NCI-H146 treated with DMSO at 0.1 percent for 48 hours (cell line): ENCODE results near the gene RASL11B.
A peak's percentile ranks its signal among the peaks of the same experiment; 100 is the strongest.
"Not testable (repeated sequence)": the region's sequence is repeated elsewhere in the genome, so short reads cannot be mapped to it uniquely, and the experiment has no call there.

Experiments
- DNase-seq: peaks from one replicate; lab custom pipeline; 2025; ENCODE audit not compliant: unreplicated experiment; lab: John Stamatoyannopoulos, UW

Gene RASL11B, protein sequence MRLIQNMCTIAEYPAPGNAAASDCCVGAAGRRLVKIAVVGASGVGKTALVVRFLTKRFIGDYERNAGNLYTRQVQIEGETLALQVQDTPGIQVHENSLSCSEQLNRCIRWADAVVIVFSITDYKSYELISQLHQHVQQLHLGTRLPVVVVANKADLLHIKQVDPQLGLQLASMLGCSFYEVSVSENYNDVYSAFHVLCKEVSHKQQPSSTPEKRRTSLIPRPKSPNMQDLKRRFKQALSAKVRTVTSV

DNA sequence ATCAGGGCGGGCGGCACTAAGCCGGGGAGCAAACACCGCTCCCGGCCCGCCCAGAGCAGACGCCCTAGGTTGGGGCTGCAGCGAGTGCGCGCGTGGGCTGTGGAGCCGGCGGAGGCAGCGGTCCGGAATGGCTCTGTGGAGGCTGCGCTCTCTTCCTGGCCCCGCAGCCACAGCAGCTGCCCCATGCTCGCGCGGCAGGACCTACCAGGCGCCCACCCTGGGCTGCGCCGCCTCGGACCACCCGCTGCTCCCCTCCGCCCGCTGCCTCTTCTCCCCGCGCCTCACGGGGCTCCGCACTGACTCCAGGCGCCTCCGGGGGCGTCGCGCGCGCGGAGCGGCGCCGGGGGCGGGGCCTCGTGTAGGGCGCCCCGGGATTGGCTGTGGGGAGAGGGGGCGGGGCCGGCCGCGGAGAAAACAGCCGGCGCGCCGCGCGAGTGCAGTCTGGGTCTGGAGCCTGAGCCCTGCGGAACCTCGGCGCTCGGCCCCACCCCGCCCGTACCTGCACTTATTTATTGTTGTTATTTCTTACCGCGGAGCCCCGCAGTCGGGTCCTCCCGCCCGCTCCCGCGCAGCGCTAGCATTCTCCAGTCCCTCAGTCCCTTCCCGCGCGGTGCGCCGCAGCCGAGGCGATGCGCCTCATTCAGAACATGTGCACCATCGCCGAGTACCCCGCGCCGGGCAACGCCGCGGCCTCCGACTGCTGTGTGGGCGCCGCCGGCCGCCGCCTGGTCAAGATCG, at the start of gene RASL11B:
RASL11B (plus strand) TSS at position 439 of the 738 bp plus-strand sequence; CDS start at position 630, 191 bp downstream.
- DNase-seq = peak; percentile 66

DNA sequence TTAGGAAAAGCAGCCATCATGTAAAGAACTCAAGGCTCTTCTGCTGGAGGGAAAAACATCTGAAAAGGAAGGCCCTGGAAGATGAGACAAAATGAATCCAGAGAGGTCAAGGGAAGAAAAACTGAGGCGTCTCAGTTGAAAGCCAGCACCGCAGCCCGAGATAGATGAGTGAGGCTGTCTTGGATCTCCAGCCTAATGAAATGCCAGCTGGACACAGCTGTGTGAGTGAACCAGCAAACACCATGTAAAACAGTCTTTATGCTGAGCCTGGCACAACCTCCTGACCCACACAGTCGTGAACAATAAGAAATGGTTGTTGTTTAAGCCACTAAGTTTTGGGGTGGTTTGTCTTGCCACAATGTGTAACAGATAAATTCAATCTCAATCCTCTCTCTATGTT, 48.6 kb upstream of the RASL11B start:
- DNase-seq = no peak

DNA sequence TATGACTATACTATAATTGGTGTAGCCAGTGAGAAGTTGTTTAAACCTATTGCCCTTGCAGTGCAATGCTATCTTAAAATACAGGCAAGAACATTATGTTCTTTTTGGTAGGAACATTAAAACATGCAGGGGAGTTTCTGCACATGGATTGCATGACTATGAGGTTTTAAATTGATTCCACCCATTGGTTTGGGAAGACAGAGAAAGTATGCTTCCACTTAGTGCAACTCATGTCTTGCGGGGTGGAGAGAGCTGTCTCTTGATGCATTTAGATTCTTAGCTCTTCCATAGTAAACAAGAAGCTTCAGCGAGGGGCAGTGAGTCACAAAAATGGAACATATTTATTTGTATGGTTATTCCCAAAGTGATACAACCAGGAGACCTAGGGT, 39.5 kb upstream of the RASL11B start:
- DNase-seq = no peak

DNA sequence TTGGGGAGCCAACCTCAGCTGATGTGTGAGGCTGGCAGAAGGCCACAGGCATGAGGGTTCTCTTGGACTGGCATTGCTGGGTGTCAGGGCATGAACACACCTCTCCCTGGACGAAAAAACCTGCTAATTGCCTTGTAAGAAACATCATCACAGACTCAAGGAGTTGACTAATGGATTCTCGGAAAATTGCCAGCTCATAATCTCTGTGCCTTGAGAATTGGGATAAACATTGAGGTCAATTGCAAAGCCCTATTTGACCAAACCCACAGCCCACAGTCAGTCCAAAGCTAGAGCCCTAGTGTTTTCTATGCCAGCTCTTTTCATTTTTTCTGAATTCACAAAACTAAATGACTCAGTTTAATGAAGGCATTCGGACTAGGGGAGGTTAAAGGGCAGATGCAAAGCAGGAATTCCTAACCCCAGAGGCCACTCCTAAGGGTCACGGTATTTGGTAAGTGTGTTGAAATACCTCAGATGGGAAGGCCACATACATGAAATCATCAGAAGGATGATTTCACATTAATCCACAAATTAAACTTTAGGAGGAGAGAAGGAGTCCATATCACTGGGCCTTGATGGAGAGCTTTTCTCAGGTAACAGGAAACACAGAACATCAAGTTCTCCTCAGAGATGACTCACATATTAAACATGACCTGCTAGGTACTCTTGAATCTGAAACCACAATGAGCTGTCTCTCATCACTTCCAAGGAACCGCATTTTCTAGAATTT, 39.0 kb upstream of the RASL11B start:
- no peak for DNase-seq

DNA sequence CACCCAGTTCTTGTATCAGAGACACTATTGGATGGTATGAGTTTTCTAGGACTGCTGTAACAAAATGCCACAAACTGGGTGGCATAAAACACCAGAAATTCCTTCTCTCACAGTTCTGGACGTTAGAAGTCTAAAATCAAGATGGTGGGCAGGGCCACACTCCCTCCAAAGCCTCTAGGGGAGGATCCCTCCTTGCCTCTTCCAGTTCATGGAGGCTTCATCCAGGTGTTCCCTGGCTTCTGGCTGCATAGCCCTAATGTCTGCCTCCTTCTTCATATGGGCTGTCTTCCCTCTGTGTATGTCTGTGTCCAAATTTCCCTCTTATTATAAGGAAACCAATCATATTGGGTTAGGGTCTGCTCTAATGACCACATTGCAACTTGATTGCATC, 38.4 kb upstream of the RASL11B start:
- no peak for DNase-seq

DNA sequence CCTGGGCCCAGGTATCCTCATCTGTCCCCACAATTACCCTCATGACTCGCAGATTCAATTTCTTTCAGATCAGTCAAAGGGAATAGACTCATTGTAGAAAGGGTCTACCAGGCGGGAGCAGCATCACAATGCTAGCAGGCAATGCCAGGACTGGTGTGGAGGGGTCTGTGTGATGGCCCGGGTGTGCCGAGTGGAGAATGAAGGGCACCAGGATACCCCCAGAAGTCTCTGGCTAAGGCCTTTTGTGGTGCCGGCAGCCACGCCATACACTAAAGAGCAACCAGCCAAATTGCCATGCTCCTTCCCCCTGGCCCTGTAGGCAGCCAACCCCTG, 37.9 kb upstream of the RASL11B start:
- DNase-seq = no peak

DNA sequence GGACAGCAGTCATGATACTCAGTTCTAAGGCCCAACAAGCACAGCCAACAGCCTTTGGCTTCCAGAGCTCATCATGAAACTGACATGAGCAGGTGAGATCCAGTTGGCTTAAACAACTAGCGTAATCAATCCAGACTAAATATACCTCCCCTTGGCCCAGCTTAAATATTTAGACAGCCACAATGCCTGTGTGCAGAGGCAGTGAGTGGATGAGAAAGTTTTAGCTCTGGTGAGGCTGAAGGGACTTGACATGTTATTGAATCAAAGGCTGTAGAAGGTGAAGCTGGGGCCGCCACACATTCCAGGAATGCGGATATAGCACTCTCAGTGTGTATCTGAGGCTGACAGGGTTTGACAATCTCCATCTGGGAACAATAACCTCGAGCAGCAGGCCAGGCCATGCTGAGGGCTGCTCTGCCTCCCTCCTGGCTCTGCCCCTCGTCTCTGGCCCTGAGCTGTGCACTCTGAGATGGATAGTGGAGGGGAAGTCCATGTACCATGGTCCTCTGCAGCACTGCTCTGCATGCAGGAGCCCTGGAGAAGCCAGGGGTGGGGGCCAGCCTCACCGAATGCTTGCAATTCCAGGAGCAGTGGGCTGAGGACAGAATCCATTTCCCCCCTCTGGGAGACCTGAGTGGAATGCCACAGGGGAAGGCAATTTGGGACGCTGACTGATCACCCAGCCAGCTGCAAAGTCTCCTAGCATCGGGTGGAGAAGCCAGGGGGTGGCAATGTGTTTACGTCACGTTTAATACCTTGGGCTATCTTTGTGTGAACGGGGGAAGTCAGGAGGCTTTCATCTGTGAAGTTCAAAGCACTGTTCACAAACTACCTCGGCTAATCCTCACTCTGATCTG, 37.3 kb upstream of the RASL11B start:
- DNase-seq = no peak

DNA sequence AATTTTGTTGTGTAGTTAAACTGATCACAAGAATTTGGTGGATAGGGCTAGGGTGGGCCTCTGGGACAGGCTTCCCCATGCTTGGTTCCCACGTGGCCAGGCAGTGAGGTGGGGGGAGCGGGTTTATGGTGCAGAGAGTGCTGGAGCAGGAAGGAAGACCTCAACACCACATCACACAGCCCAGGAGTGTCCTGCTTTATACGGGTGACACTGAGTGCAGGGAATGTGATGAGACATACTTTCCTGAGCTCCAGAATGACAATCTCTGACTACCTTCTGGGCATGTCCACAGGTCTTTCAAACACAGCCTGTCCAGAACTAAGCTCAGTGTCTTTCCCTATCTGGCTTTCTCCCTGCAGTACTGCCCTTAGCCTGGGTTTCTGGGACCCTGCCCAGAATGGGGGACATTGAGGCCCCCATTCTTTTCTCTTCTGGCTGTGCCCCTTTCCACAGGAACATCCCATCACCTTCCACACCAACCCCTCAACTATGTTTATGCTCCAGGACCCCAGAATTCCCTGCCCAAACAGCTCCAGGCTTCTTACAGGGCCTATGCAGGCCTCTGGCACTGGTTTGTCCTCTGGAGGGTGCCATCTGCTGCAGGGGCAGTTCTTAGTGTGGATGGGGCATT, 36.5 kb upstream of the RASL11B start:
- DNase-seq = no peak

DNA sequence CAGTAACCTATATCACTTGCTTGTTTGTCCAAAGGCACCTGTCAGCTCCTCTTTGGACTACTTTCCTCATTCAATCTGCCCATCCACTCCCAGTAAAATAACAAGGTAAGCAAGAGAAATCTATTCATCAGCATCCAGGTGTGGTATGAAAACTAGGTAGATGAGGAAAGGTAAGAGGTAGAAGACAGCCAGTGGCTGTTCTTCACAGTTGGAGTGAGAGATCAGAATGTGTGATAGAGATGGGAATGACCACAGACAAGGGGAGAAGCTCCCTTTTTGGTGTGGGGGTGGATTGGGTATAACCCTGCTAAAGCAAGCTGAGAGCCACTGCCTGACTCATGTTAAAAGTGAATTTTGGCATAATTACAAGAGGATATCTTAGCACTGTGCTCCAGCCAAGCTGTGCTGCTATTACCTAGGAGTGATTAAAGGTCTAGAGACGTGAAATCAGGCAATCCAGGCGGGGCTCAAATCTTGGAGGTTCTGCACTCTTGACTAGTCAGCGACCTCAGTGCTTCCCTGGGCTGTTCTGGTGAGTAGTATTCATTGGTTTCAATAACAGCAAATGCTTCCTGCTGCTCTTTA, 28.1 kb upstream of the RASL11B start:
- DNase-seq = no peak

GRCh38 chr4:52834641-52835456, 27.3 kb upstream of the RASL11B start:
- DNase-seq = not testable (repeated sequence)

GRCh38 chr4:52836120-52836519, 26.0 kb upstream of the RASL11B start:
- DNase-seq = no peak

DNA sequence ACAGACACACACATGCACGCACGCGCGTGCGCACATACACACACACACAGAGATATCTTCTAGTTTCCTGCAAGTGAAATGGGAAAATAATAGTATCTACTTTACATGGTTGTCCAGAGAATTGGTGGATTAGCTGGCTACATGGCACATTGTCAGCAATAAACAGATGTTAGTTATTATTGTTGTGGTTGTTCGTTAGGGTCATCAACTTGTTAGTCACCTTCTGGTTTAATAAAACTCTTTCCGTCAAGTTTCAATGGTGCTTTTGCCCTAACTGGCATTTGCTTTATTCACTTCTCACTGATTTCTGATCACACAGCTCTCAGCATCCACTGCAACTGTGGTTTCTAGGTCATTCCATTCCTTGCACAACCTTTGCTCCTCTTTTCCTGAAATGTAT, 25.4 kb upstream of the RASL11B start:
- no peak for DNase-seq

DNA sequence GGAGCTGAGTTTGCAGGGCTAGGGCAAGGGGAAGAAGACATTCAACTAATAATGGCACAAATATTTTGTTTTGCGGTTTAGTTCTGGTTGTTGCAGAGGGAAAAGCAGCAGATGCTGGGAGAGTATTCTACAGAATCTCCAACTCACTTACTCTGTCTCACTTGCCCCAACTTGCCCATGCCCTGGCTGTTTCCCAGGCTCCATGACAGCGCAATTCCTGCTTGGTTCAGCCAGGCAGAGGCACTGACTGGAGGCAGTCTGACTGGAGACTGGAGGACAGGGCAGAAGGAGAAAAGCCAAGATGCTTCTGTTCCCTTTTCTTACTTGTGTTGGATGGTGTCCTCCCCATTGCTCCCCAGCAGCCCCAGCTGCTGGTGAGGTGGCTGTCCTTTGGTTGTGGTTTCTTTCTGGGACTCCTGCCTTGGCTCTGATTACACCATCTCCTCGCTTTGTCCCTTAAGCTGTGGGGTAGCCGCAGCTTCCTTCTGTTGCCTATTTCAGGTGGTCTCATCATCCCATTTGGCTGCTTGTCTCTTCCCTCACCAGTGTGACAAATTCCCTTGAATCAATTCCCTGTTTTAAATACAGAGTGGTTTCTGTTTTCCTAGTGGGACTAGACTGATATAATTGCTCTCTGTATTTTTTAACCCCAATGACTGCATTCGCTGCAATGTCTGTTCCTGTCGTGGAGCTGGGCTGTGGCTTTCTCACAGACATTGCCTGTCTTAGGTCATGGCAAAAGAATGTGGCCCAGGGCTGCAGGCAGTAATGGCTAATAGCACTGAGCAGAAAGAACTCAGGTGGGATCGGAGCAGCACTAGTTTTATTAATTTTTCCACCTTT, 24.2 kb upstream of the RASL11B start:
- DNase-seq = no peak

DNA sequence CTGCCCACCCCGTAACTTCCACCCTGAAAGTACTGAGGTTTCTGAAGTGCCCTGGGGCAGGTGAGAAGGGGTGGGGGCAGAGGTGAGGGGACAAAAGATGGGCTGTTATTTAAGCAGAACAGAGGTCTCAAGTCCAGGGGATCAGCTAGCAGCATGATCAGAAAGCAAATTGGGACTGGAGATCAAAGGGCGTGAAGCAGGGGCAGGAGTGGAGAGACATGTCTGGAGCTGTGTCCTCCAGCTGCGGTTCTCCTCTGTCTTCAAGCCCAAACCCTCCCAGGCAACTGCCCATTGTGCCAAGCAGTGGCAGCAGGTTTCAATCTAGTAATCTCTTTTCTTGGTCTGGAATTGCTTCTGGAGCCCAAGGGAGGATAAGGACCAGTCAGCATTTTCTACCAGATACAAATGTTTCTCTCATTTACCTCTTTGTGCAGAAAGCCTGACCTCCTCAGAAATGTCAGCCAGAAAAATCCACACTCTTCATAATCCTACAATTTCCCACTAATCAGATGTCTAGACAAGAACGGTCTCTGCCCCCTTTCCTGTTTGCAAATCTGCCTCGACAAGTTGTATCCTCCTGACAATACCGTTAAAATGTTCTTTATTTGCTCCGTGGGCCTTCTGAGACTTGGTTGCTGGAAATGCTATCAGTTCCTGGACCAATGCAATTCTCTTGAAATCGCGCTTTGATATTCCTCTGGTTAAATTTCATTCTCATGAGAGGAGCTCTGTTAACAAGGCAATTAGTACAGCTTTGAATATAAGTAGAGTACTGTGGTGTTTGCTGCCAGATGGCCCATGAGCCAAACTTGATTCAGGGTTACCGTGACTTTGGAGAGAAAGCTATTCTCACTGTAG, 23.2 kb upstream of the RASL11B start:
- DNase-seq = no peak

DNA sequence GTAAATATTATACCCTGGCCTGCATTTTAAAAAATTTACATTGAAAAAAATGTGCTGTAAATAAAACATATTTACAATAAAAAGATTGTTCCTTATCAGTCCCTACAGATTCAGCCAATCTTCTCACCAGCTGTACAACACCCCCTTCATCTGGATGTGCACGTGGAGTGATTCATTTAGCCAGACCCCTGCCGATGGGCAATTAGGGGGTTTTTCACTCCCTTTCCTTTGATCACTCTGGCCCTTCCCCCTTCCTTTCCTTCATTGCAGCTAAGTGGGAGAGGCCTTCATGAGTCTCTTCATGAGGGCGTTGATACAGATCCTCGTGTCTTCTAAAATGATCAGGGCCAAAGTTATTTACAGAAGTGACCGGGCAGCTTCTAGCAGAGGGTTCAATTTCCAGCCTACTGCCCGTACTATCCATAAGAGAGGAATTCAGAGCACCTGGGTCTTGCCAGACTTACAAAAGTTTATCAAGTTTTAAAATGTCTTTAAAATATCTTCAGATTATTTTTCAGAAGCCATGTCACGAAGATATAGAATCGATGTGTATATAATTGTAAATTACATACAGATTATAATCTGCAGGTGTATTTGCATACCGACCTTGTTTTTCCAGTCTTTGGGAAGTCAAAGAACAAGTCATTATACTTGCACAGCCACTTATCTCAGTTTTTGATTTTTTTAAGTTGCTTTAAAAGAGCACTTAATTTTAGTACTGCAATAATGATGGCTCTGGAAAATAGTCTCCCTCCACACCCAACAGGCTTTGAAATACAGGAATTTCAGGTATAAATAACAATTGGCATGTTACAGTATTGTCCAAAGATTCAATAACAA, 21.4 kb upstream of the RASL11B start:
- peak; percentile 7 for DNase-seq

DNA sequence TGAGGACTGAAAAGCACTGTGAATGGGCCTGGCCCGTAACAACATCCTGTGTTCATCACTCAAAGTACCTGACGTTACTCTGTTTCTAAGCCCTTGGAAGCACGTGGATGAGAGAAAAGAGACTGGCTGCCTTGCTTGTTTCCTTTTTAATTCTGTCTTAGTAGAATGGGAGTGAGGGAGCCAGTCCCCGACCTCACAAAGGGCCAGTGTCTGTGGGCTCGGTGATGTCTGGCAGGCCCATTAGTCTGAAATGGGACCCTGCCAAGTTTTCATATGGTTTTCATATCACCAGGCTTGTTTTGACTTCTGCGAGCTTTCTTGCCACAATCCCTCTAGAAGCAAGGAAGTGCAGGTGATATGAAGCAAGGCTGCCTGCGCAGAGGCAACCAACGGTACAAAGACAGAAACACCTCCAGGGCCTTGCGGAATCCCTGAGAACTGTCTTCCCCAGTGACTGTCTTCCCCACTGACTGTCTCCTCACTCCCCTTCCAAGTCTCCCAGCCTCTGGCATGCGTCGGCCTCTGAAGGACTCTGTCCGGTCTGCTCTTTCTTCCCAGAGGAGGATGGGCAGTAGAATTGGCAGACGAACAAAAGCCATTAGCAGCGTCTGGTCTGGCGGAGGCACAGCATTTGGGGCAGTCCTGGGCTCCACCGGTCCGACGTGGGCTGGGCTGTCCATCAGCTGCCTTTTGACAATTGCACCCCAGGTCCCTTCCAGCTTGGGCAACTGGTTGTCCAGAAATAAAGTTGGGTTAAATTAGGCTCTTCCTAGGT, 20.2 kb upstream of the RASL11B start:
- no peak for DNase-seq
